HepG2 (cell line): ENCODE data around the gene PLXNA1. TPM values are rescaled to one million over a fixed set of nuclear protein-coding genes. Genes with fewer than 3 reads are reported as not detected.

Experiments
- ATAC-seq: fragments of 200-7000 bp; cut with Tn5 transposase; 3 replicates; pipeline ENCODE4 v1.9.1; 2020; ENCODE audit warnings: mild to moderate bottlenecking, moderate library complexity
- BruUV-seq: library from RNA; stranded (reverse); fragments of 400-500 nt; replicated peaks from 2 replicates; lab custom pipeline; 2021; lab: Mats Ljungman, UMichigan
- CTCF ChIA-PET: fragments of 300-600 bp; formaldehyde crosslinking; extraction: SDS; loops from one replicate; lab custom pipeline; 2021; ENCODE audit warnings: low total read pairs, inconsistent platforms, low intra/inter-chr PET ratio; lab: Yijun Ruan, JAX
- POLR2A ChIA-PET: fragments of 350-600 bp; sonication (Branson Sonifier 250); formaldehyde crosslinking; loops from one replicate; lab custom pipeline; 2020; ENCODE audit warnings: antibody characterized with exemption, inconsistent platforms; lab: Yijun Ruan, JAX
- DNase-seq: peaks from one replicate; pipeline ENCODE4 v3.0.0-alpha.2; 2015; ENCODE audit warnings: low spot score
- FAIRE-seq: peaks from 3 replicates; lab custom pipeline; 2011; peaks lifted over from hg19 to GRCh38; lab: Jason Lieb, UNC
- H2AFZ ChIP-seq: one replicate; pipeline ENCODE4 v1.6.1; 2011; ENCODE audit warnings: low read length, inconsistent platforms
- H3K27ac ChIP-seq: fragments of 300-600 bp; 3 replicates; pipeline ENCODE4 v1.8.0; 2011; ENCODE audit warnings: mixed run types, mild to moderate bottlenecking, mixed read lengths, low read length, inconsistent platforms; ENCODE audit not compliant: insufficient read depth; ENCODE audit errors: extremely low read length
- H3K27me3 ChIP-seq, 2 experiments: fragments of 200-600 bp in 1 of 2; 2 replicates in 1 of 2; 3 replicates in 1 of 2; pipeline versions ENCODE4 v1.6.0 to v1.8.0; 2011; ENCODE audit warnings: low read length in 2 of 2, mild to moderate bottlenecking in 2 of 2, moderate library complexity in 2 of 2, inconsistent platforms in 1 of 2; ENCODE audit not compliant: insufficient read depth in 2 of 2, control insufficient read depth in 1 of 2
- H3K36me3 ChIP-seq, 2 experiments: fragments of 200-600 bp in 1 of 2; replicated peaks in 1 of 2; 2 replicates in 1 of 2; 3 replicates in 1 of 2; pipeline versions ENCODE4 v1.5.1 to v1.8.0; 2011; ENCODE audit warnings: low read length in 2 of 2, inconsistent platforms in 1 of 2; ENCODE audit not compliant: insufficient read depth in 2 of 2, control insufficient read depth in 1 of 2
- H3K4me1 ChIP-seq: 2 replicates; pipeline ENCODE4 v1.5.1; 2012; ENCODE audit warnings: low read length, inconsistent platforms; ENCODE audit not compliant: insufficient read depth
- H3K4me2 ChIP-seq: 2 replicates; pipeline ENCODE4 v1.6.0; 2011; ENCODE audit warnings: low read depth, low read length, inconsistent platforms
- H3K4me3 ChIP-seq, 3 experiments: fragments of 200-600 bp in 1 of 3; sonication (generic), shearing (Covaris generic) in 1 of 3; replicated peaks in 1 of 3; 2 replicates each; pipeline ENCODE4 v1.5.1; 2011 to 2016; ENCODE audit warnings: low read length in 3 of 3, inconsistent platforms in 2 of 3, low read depth in 2 of 3, mild to moderate bottlenecking in 2 of 3, control low read depth in 1 of 3, mixed read lengths in 1 of 3; ENCODE audit not compliant: insufficient read depth in 1 of 3
- H3K79me2 ChIP-seq: one replicate; pipeline ENCODE4 v1.6.1; 2011; ENCODE audit warnings: low read length, inconsistent platforms; ENCODE audit not compliant: insufficient read depth
- H3K9ac ChIP-seq: 2 replicates; pipeline ENCODE4 v1.6.0; 2011; ENCODE audit warnings: mild to moderate bottlenecking, low read depth, low read length, inconsistent platforms; ENCODE audit not compliant: insufficient read depth
- H3K9me3 ChIP-seq: 2 replicates; pipeline ENCODE4 v1.5.1; 2012; ENCODE audit warnings: mild to moderate bottlenecking, low read length
- H4K20me1 ChIP-seq: 2 replicates; pipeline ENCODE4 v1.6.0; 2011; ENCODE audit warnings: inconsistent platforms, mild to moderate bottlenecking, low read length, moderate library complexity; ENCODE audit not compliant: insufficient read depth
- FOXO4 ChIP-seq: sonication (generic); formaldehyde crosslinking; conservative IDR thresholded peaks from 2 replicates; pipeline ENCODE4 v1.8.1; 2023; ENCODE audit warnings: missing genetic modification reagents
- MYNN ChIP-seq: sonication (generic); formaldehyde crosslinking; IDR thresholded peaks from 2 replicates; pipeline ENCODE4 v1.4.0; 2020; ENCODE audit warnings: mild to moderate bottlenecking, low read depth, missing genetic modification reagents
- SNAPC4 ChIP-seq: sonication (generic); formaldehyde crosslinking; IDR thresholded peaks from 2 replicates; pipeline ENCODE4 v1.4.0; 2020; ENCODE audit warnings: mild to moderate bottlenecking, missing genetic modification reagents
- ZBTB46 ChIP-seq: sonication (generic); formaldehyde crosslinking; IDR thresholded peaks from 2 replicates; pipeline ENCODE4 v1.4.0; 2020; ENCODE audit warnings: mild to moderate bottlenecking, missing genetic modification reagents, borderline replicate concordance
- ZSCAN9 ChIP-seq: IDR thresholded peaks from 2 replicates; pipeline ENCODE4 v1.6.1; 2016; ENCODE audit warnings: borderline replicate concordance
- WGBS: methylation state at CpG from one replicate; pipeline ENCODE4 v1.1.6; 2017; ENCODE audit warnings: low lambda C conversion rate; 5-methylcytosine and 5-hydroxymethylcytosine counted together
- in situ Hi-C: cut with HindIII; loops from 2 replicates; pipeline ENCODE4 v1.10.0; 2017; ENCODE audit warnings: low pct_unique_long_range_greater_than_20kb; ENCODE audit not compliant: extremely low pct_ligation_motif_present
- intact Hi-C: fragments of 100-400 bp; cut with micrococcal nuclease; formaldehyde crosslinking; loops from one replicate; pipeline ENCODE4 v1.10.0; 2022; ENCODE audit not compliant: unreplicated experiment
- polyA plus RNA-seq, 8 experiments: library from polyadenylated mRNA; depleted of rRNA in 3 of 8; stranded (reverse) in 7 of 8; unstranded in 1 of 8; fragments of >200 nt; fragmentation: Illumina TruSeq in 4 of 8; extraction: Trizol in 4 of 8; gene quantifications; 2 replicates each; pipeline versions ENCODE4 v1.2.1 to v1.2.3, GENCODE V29; 2011 to 2016; ENCODE audit warnings: low read depth in 4 of 8, missing spikeins in 1 of 8, mixed read lengths in 1 of 8; ENCODE audit not compliant: insufficient read depth in 1 of 8
- total RNA-seq, 5 experiments: library from RNA; depleted of rRNA; stranded (reverse); fragments of >200 nt; fragmentation: Illumina TruSeq; extraction: Trizol; gene quantifications; 2 replicates each; pipeline ENCODE4 v1.2.3, GENCODE V29; 2016; ENCODE audit warnings: low read depth in 1 of 5

The PLXNA1 gene
- total and polyA plus RNA-seq, 2 of the 13 experiments (the other 11 are each of a cell fraction or from before 2014, with no cell fraction given): 16.6 to 18.2 TPM

GRCh38 chr3:127029658-127030507, 47.0 kb downstream of the PLXNA1 start (continued):
- TF ChIP-seq ZBTB46: no peak
- no peak for TF ChIP-seq FOXO4 (CRISPR knock-in tag)
- no peak for TF ChIP-seq ZSCAN9

DNA sequence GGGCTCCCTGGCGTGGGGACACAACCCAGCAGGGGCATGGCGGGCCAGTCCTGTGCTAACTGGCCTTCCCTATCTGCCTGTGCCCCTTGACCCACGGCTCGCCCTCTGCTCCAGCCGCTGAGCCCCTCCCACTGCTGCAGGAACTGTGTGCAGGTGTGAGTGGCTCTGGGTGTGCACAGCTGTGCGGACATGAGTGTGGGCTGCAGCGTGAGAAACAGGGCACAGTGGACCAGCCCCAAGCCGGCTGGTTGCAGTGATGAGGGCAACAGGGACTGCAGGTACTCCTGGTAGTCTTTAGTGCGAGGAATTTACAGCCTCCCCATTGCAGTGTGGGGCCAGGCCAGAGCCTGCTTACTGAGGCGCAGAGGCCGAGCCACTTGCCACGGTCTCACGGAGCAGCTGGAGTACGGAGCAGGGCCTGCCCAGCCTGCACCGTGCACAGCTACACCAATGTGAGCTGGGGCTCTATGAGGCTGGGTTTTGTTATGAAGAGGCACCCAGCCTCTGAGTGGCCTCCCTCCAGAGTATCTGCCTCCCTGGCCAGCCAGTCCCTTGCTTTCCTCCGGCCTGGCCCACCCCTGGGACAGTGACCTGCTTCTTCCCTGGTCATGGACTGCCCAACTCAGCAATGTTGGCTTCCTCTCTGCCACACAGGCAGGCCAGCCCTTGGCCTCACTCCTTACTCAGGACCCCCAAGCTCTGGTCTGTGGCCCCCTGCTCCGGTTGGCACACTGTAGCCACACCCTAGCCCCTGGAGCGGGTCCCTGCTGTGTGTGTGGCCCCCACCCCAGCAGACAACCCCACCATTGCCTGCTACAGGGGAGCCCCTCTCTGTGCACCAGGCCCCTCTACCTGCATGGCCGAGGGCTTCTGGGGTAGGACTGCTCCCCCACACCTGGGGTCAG, 47.8 kb downstream of the PLXNA1 start:
- Histone ChIP-seq H3K36me3 (peaks cover 19 to 21% of the 10 kb centered on the region in 2 experiments; a peak in 4 of 5 replicates), H4K20me1 (no peaks in the 10 kb centered on the region), H3K4me1 (no peaks in the 10 kb centered on the region), H3K79me2 (no peaks in the 10 kb centered on the region), H3K27ac (no peak overlapping the region), H3K27me3 (no peaks in the 10 kb centered on the region), H3K9me3 (no peaks in the 10 kb centered on the region), H3K4me3 (no peak overlapping the region), H3K4me2 (no peak overlapping the region), H2AFZ (no peak overlapping the region), H3K9ac (no peak overlapping the region)
- ChIA-PET CTCF (no interaction called here), POLR2A (no interaction called here)
- in situ Hi-C loops: no loop called here
- FAIRE-seq: no peak
- no TSS peak for BruUV-seq
- intact Hi-C loops: no loop called here
- ATAC-seq: no peak
- WGBS: 94% methylated on average over 11 of the region's 19 CpGs
- DNase-seq: no peak
- TF ChIP-seq MYNN (CRISPR knock-in tag) (no peak), FOXO4 (CRISPR knock-in tag) (no peak), SNAPC4 (CRISPR knock-in tag) (no peak)
